GM19463 (cell line): ENCODE measurements around the gene CD300C.
"Not testable (repeated sequence)": the region's sequence is repeated elsewhere in the genome, so short reads cannot be mapped to it uniquely, and the experiment has no call there.

Experiments used
- ATAC-seq: cut with Tn5 transposase; IDR thresholded peaks from one replicate; pipeline ENCODE4 v1.9.1; 2021; ENCODE audit warnings: mild to moderate bottlenecking, moderate library complexity; ENCODE audit not compliant: unreplicated experiment

CD300C gene

GRCh38 chr17:74563358-74563757 is 17.4 kb upstream of the CD300C start:
- no peak for ATAC-seq

- ATAC-seq: no peak
Observed at GRCh38 chr17:74561586-74561985, 15.7 kb upstream of the CD300C start.

- ATAC-seq: no peak
Observed at GRCh38 chr17:74558882-74559519, 13.1 kb upstream of the CD300C start.

- not testable (repeated sequence) for ATAC-seq
Observed at GRCh38 chr17:74558402-74558801, 12.5 kb upstream of the CD300C start.

GRCh38 chr17:74555427-74555940 is 9.6 kb upstream of the CD300C start:
- no peak for ATAC-seq

- no peak for ATAC-seq
Observed at GRCh38 chr17:74554909-74555308, 9.0 kb upstream of the CD300C start.

GRCh38 chr17:74552037-74552436 is 6.1 kb upstream of the CD300C start:
- ATAC-seq: no peak

- ATAC-seq: no peak
Observed at GRCh38 chr17:74550602-74551001, 4.7 kb upstream of the CD300C start.

- ATAC-seq: no peak
Observed at GRCh38 chr17:74549343-74549742, 3.4 kb upstream of the CD300C start.

GRCh38 chr17:74547736-74548135 is 1.8 kb upstream of the CD300C start:
- no peak for ATAC-seq

- no peak for ATAC-seq
Observed at GRCh38 chr17:74547264-74547663, 1.3 kb upstream of the CD300C start.

GRCh38 chr17:74546586-74546985 is 671 bp upstream of the CD300C start:
- no peak for ATAC-seq

- ATAC-seq: no peak
Observed at GRCh38 chr17:74544991-74545842, 698 bp downstream of the CD300C start.

GRCh38 chr17:74543891-74544760 is 1.8 kb downstream of the CD300C start:
- ATAC-seq: no peak

- ATAC-seq: no peak
Observed at GRCh38 chr17:74543406-74543805, 2.5 kb downstream of the CD300C start.

GRCh38 chr17:74542727-74543383 is 3.1 kb downstream of the CD300C start:
- ATAC-seq: no peak

- no peak for ATAC-seq
Observed at GRCh38 chr17:74542166-74542565, 3.7 kb downstream of the CD300C start.

- no peak for ATAC-seq
Observed at GRCh38 chr17:74541176-74542111, 4.5 kb downstream of the CD300C start.

- no peak for ATAC-seq
Observed at GRCh38 chr17:74539281-74539820, 6.6 kb downstream of the CD300C start.
